ENCODE results near the gene EXOC4. TPM values are rescaled to one million over a fixed set of nuclear protein-coding genes. Genes with fewer than 3 reads are reported as not detected.

Gene EXOC4
- total RNA-seq, 4 donors from 2014 or later: 60.0 to 187 (median 80.1) TPM

DNA sequence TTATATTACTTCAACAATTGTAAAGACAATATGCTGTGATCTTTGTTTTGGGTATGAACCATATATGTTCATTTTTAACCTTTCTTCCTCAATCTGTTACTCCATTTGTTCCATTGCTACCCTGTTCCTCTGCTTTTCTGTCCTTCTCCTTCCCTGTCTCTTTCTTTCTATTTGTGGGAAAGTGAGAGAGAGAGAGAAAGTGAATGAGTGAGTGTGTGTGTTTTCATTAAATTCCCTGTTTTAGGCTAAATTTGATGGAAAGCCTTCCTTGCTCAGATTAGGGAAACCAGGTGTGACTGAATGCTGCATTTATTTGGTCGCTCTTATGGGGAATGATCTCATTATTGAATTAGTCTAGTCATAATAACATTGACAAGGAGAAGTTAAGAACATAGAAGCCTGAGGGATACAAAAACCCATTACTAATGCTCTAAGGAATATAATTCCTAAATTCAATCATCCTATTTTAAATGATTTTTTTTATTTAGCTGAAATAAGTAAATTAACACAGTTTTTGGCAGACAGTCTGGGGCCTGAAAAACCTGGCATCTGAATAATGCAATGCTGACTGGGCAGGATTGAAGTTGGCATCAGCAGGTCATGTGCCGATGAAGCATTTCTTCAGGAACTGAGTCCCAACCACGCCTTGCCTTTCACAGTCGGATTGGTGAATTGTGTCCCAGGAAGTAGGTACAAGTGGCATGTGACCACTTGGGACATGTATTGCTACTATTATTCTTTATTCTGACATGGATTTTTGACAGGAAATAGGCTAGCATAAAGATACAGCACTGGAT, 756.6 kb downstream of the EXOC4 start:
- no peak for DNase-seq (ENCODE audit: low spot score in 2 of 2)
- WGBS: 67% methylated on average over 4 of the region's 4 CpGs
- Histone ChIP-seq H3K27me3 (no peaks in the 10 kb centered on the region), H3K4me3 (no peak overlapping the region), H3K36me3 (peaks cover 12% of the 10 kb centered on the region), H3K9me3 (no peaks in the 10 kb centered on the region), H3K4me1 (no peaks in the 10 kb centered on the region), H3K27ac (no peak overlapping the region)
- TF ChIP-seq, protein P1, sequence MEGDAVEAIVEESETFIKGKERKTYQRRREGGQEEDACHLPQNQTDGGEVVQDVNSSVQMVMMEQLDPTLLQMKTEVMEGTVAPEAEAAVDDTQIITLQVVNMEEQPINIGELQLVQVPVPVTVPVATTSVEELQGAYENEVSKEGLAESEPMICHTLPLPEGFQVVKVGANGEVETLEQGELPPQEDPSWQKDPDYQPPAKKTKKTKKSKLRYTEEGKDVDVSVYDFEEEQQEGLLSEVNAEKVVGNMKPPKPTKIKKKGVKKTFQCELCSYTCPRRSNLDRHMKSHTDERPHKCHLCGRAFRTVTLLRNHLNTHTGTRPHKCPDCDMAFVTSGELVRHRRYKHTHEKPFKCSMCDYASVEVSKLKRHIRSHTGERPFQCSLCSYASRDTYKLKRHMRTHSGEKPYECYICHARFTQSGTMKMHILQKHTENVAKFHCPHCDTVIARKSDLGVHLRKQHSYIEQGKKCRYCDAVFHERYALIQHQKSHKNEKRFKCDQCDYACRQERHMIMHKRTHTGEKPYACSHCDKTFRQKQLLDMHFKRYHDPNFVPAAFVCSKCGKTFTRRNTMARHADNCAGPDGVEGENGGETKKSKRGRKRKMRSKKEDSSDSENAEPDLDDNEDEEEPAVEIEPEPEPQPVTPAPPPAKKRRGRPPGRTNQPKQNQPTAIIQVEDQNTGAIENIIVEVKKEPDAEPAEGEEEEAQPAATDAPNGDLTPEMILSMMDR (IDR thresholded peaks at IDR 0.05): no peak
- TF ChIP-seq POLR2AphosphoS5 (IDR thresholded peaks at IDR 0.05) (no peak), POLR2A (IDR thresholded peaks at IDR 0.05) (no peak), EP300 (IDR thresholded peaks at IDR 0.05) (no peak)

DNA sequence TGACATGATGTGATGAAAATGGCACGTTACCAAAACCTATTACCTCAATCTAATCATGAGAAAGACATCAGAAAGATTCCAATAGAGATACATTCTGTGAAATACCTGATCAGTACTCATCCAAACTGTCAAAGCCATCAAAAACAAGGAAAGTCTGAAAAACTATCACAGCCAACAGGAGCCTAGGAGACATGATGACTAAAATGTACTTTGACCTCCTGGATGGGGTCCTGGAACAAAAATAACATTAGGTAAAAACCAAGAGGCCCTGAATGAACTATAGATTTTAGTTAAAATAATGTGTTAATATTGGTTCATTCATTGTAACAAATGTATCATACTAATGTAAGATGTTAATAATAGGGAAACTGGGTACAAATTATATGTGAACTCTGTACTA, 760.4 kb downstream of the EXOC4 start:
- TF ChIP-seq POLR2AphosphoS5 (IDR thresholded peaks at IDR 0.05): no peak
- TF ChIP-seq, protein P1 (IDR thresholded peaks at IDR 0.05): no peak
- TF ChIP-seq EP300 (IDR thresholded peaks at IDR 0.05): no peak
- TF ChIP-seq POLR2A (IDR thresholded peaks at IDR 0.05): no peak
- Histone ChIP-seq H3K36me3 (peaks cover 4% of the 10 kb centered on the region), H3K4me3 (no peak overlapping the region), H3K27ac (no peak overlapping the region), H3K27me3 (no peaks in the 10 kb centered on the region), H3K4me1 (no peaks in the 10 kb centered on the region), H3K9me3 (no peaks in the 10 kb centered on the region)
- DNase-seq (ENCODE audit: low spot score in 2 of 2): no peak
- 97% methylated on average over 1 of the region's 1 CpG for WGBS

DNA sequence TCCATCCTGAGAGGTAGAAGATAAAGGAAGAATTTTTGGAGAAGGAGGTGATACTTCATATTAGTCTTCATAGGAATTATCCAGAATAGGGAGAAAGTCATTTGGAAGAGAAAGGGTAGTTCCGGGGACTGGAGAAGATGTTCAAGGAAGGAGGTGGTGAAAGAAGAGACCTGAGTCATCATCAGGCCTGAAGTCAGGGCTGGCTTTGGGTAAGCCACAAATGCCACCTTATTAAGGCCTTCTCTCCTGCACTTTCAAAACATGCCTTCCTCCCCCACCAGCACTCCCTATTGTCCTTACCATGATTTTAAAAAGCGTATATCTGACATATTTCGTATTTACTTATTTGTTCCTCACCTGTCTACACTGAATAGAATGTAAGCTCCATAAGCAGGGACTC, 762.1 kb downstream of the EXOC4 start:
- no peak for TF ChIP-seq EP300 (IDR thresholded peaks at IDR 0.05)
- TF ChIP-seq POLR2AphosphoS5 (IDR thresholded peaks at IDR 0.05): no peak
- TF ChIP-seq POLR2A (IDR thresholded peaks at IDR 0.05): no peak
- TF ChIP-seq, protein P1 (IDR thresholded peaks at IDR 0.05): no peak
- H3K4me1 ChIP-seq: no peaks in the 10 kb centered on the region
- no peak overlapping the region for H3K27ac ChIP-seq
- DNase-seq (ENCODE audit: low spot score in 2 of 2): no peak
- H3K27me3 ChIP-seq: no peaks in the 10 kb centered on the region
- peaks cover 4% of the 10 kb centered on the region for H3K36me3 ChIP-seq
- no peak overlapping the region for H3K4me3 ChIP-seq
- H3K9me3 ChIP-seq: no peaks in the 10 kb centered on the region
- 96% methylated on average over 3 of the region's 3 CpGs for WGBS

DNA sequence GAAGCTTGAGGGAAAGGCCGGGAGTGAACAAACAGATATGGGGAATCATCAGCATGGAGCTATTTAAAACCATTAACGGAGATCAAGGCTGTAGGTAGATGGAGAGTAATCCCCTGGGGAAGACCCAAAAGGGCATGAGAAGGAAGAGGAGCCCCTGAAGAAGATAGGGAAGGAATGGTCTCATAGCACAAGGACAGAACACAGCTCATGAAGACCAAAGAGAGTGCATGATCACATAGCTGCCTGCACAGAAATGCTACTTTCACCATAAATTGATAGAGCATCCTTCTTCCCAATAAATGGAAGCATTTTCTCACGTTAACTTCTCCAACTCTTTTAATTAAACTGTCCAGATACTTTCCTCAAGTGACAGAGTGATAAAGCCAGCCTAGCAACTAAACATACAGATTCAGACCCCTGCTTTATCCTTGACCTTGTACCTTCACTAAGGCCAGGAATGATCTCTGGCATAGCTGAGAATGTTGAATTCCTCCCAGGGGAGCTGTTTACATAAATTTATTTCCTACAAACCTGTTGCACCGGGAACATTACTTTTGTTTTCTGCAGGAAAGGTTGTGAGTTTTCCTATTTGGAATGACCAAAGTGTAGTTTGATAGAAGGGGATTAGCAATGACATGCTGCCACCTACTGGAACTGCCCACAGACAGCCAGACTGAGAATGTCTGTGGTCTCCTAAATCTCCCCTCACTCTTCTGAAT, 763.5 kb downstream of the EXOC4 start:
- no peaks in the 10 kb centered on the region for H3K27me3 ChIP-seq
- TF ChIP-seq, protein P1 (IDR thresholded peaks at IDR 0.05): peak in 1 of 2 donors; percentile 49
- no peak for TF ChIP-seq POLR2A (IDR thresholded peaks at IDR 0.05)
- no peaks in the 10 kb centered on the region for H3K4me1 ChIP-seq
- H3K36me3 ChIP-seq: no peaks in the 10 kb centered on the region
- DNase-seq (ENCODE audit: low spot score in 2 of 2): no peak
- no peak overlapping the region for H3K27ac ChIP-seq
- WGBS: 60% methylated on average over 4 of the region's 4 CpGs
- H3K4me3 ChIP-seq: no peak overlapping the region
- no peaks in the 10 kb centered on the region for H3K9me3 ChIP-seq

DNA sequence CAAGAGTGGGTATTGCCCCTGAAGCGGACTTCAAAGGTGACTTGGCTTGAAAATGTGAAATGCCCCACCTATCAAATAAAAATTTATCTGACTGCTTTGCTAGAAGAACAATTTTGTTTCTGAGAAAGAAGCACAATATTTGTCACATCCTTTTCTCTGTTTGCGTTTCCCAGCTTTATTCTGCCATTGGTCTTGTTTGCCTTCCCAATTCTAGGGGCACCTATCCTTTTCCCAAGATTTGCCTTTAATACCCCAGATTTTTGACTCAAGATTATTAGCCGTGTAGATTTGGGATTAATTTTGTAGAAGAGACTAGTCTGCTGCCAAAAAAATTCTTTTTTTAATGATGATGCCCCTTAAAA, 764.0 kb downstream of the EXOC4 start:
- no peaks in the 10 kb centered on the region for H3K27me3 ChIP-seq
- no peak for DNase-seq (ENCODE audit: low spot score in 2 of 2)
- no peaks in the 10 kb centered on the region for H3K36me3 ChIP-seq
- TF ChIP-seq POLR2AphosphoS5 (IDR thresholded peaks at IDR 0.05) (no peak), EP300 (IDR thresholded peaks at IDR 0.05) (no peak), POLR2A (IDR thresholded peaks at IDR 0.05) (no peak)
- TF ChIP-seq, protein P1 (IDR thresholded peaks at IDR 0.05): no peak
- no peaks in the 10 kb centered on the region for H3K4me1 ChIP-seq
- no peak overlapping the region for H3K27ac ChIP-seq
- no peak overlapping the region for H3K4me3 ChIP-seq
- no peaks in the 10 kb centered on the region for H3K9me3 ChIP-seq
- 81% methylated on average over 3 of the region's 3 CpGs for WGBS
